ENCODE results near the gene MSL1. TPM values are rescaled to one million over a fixed set of nuclear protein-coding genes. Genes with fewer than 3 reads are reported as not detected.

Gene MSL1
- total and polyA plus RNA-seq, 2 of the 13 experiments (the other 11 are each of a cell fraction or from before 2014, with no cell fraction given): 63.8 to 88.5 TPM

GRCh38 chr17:40139566-40140058 lies 17.8 kb downstream of the MSL1 start (continued):
- 0 out of 2 replicates have a peak, but pooled peaks have one; percentile 44 for TF ChIP-seq ADNP (CRISPR knock-in tag; IDR thresholded peaks at IDR 0.05)
- 0 out of 2 replicates have a peak, but pooled peaks have one; percentile 7 for TF ChIP-seq ZNF124 (CRISPR knock-in tag; IDR thresholded peaks at IDR 0.05)
- TF ChIP-seq KLF13 (CRISPR knock-in tag; IDR thresholded peaks at IDR 0.05): no peak
- no peak for TF ChIP-seq ZNF75D (CRISPR knock-in tag; IDR thresholded peaks at IDR 0.05; ENCODE audit: borderline replicate concordance)
- no peak; the same call in 1 of the 2 replicates for TF ChIP-seq DRAP1 (CRISPR knock-in tag; IDR thresholded peaks at IDR 0.05)
- TF ChIP-seq, protein P1, sequence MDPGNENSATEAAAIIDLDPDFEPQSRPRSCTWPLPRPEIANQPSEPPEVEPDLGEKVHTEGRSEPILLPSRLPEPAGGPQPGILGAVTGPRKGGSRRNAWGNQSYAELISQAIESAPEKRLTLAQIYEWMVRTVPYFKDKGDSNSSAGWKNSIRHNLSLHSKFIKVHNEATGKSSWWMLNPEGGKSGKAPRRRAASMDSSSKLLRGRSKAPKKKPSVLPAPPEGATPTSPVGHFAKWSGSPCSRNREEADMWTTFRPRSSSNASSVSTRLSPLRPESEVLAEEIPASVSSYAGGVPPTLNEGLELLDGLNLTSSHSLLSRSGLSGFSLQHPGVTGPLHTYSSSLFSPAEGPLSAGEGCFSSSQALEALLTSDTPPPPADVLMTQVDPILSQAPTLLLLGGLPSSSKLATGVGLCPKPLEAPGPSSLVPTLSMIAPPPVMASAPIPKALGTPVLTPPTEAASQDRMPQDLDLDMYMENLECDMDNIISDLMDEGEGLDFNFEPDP (CRISPR knock-in tag; conservative IDR thresholded peaks at IDR 0.05): no peak
- TF ChIP-seq ZNF510 (CRISPR knock-in tag; IDR thresholded peaks at IDR 0.05; ENCODE audit: low read depth): 0 out of 2 replicates have a peak, but pooled peaks have one; percentile 59
- TF ChIP-seq KLF15 (CRISPR knock-in tag; IDR thresholded peaks at IDR 0.05; ENCODE audit: borderline replicate concordance): 0 out of 2 replicates have a peak, but pooled peaks have one; percentile 9
- no peak for TF ChIP-seq THAP9 (CRISPR knock-in tag; IDR thresholded peaks at IDR 0.05; ENCODE audit: borderline replicate concordance)
- TF ChIP-seq ZNF570 (CRISPR knock-in tag; IDR thresholded peaks at IDR 0.05; ENCODE audit: borderline replicate concordance): no peak
- TF ChIP-seq ZNF121 (CRISPR knock-in tag; IDR thresholded peaks at IDR 0.05): peak; percentile 100
- no peak; the same call in 1 of the 2 replicates for TF ChIP-seq ARID4A (CRISPR knock-in tag; IDR thresholded peaks at IDR 0.05; ENCODE audit: borderline replicate concordance)
- TF ChIP-seq ZNF331 (CRISPR knock-in tag; IDR thresholded peaks at IDR 0.05): peak; percentile 56; the same call in 1 of the 2 replicates
- TF ChIP-seq, protein P2, sequence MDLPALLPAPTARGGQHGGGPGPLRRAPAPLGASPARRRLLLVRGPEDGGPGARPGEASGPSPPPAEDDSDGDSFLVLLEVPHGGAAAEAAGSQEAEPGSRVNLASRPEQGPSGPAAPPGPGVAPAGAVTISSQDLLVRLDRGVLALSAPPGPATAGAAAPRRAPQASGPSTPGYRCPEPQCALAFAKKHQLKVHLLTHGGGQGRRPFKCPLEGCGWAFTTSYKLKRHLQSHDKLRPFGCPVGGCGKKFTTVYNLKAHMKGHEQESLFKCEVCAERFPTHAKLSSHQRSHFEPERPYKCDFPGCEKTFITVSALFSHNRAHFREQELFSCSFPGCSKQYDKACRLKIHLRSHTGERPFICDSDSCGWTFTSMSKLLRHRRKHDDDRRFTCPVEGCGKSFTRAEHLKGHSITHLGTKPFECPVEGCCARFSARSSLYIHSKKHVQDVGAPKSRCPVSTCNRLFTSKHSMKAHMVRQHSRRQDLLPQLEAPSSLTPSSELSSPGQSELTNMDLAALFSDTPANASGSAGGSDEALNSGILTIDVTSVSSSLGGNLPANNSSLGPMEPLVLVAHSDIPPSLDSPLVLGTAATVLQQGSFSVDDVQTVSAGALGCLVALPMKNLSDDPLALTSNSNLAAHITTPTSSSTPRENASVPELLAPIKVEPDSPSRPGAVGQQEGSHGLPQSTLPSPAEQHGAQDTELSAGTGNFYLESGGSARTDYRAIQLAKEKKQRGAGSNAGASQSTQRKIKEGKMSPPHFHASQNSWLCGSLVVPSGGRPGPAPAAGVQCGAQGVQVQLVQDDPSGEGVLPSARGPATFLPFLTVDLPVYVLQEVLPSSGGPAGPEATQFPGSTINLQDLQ (CRISPR knock-in tag; IDR thresholded peaks at IDR 0.05): no peak
- 0 out of 2 replicates have a peak, but pooled peaks have one; percentile 3 for TF ChIP-seq ZNF564 (CRISPR knock-in tag; IDR thresholded peaks at IDR 0.05)
- no peak for TF ChIP-seq ZNF253 (CRISPR knock-in tag; IDR thresholded peaks at IDR 0.05; ENCODE audit: borderline replicate concordance)
- TF ChIP-seq ZSCAN22 (CRISPR knock-in tag; IDR thresholded peaks at IDR 0.05): no peak
- no peak for TF ChIP-seq ZNF207 (IDR thresholded peaks at IDR 0.05; ENCODE audit: borderline replicate concordance)
